Progenitor cell of endocrine pancreas (in vitro differentiated cells): ENCODE data around the gene WIZ. TPM values are rescaled to one million over a fixed set of nuclear protein-coding genes. Genes with fewer than 3 reads are reported as not detected.

Experiments used
- DNase-seq: peaks from one replicate; pipeline ENCODE4 v3.0.0; 2021; ENCODE audit warnings: low spot score; ENCODE audit not compliant: unreplicated experiment
- H3K27ac Mint-ChIP-seq: 2 replicates; pipeline ENCODE4 v1.8.0; 2021; ENCODE audit warnings: mild to moderate bottlenecking, moderate library complexity, mixed read lengths
- H3K27me3 Mint-ChIP-seq: 2 replicates; pipeline ENCODE4 v1.8.0; 2021; ENCODE audit warnings: mixed read lengths
- H3K36me3 Mint-ChIP-seq: 2 replicates; pipeline ENCODE4 v1.8.0; 2022; ENCODE audit warnings: mixed read lengths; ENCODE audit not compliant: insufficient read depth
- H3K4me1 Mint-ChIP-seq: 2 replicates; pipeline ENCODE4 v1.8.0; 2021; ENCODE audit warnings: low read depth, mixed read lengths
- H3K4me3 Mint-ChIP-seq: 2 replicates; pipeline ENCODE4 v1.8.0; 2021; ENCODE audit warnings: low read depth, mild to moderate bottlenecking, moderate library complexity, mixed read lengths
- H3K9me3 Mint-ChIP-seq: 2 replicates; pipeline ENCODE4 v1.8.0; 2021; ENCODE audit warnings: low read depth, mixed read lengths
- microRNA-seq: library from miRNA; unstranded; fragments of <30 nt; microRNA quantifications from one replicate; pipeline ENCODE4 v1.1.0, GENCODE V29; 2020; ENCODE audit warnings: borderline number of aligned reads; ENCODE audit not compliant: unreplicated experiment
- total RNA-seq: library from RNA; stranded (reverse); gene quantifications from 2 replicates; pipeline ENCODE4 v1.2.1, GENCODE V29; 2021
- TF ChIP-seq, protein P1 (sequence below): fragments of 200-600 bp; sonication (generic); IDR thresholded peaks from one replicate; pipeline ENCODE4 v1.5.0; 2021; ENCODE audit warnings: antibody characterized with exemption, mild to moderate bottlenecking; ENCODE audit not compliant: unreplicated experiment

Gene WIZ
- total RNA-seq, 1 donor from 2014 or later = 61.6 TPM

DNA sequence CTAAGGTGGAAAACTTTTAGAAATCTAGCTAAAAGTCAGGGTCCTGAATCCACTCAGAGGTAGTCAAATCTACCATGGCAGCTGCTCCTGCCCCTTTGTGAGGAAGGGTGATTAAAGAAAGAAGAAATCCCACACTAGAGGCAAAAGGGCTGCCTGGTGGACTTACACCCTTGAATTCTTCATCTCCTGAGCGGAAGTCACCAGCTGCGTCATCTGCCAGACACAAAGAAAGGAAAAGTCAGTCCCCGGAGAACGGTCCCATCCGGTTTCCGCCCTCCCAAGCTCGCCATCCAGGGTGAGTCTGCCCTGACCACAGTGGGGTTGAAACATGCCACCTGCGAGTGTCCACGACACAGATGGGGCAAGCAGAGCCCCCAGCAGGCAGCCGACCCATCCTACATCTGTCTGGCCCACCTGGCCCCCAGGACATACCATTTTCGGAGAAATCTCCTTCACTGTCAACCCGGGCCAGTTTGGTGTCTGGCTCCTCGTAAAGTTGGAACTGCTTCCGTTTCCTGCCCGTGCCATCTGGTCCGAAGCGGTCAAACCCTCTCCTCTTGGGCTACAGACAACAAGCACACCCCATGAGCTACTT, 77.9 kb downstream of the WIZ start:
- H3K27ac Mint-ChIP-seq = peak overlapping the region; percentile 62
- H3K4me3 Mint-ChIP-seq = no peak overlapping the region
- H3K36me3 Mint-ChIP-seq = peaks cover 5% of the 10 kb centered on the region
- DNase-seq = no peak
- H3K27me3 Mint-ChIP-seq = no peaks in the 10 kb centered on the region
- H3K4me1 Mint-ChIP-seq = peaks cover 3% of the 10 kb centered on the region
- no peaks in the 10 kb centered on the region for H3K9me3 Mint-ChIP-seq
- TF ChIP-seq, protein P1, sequence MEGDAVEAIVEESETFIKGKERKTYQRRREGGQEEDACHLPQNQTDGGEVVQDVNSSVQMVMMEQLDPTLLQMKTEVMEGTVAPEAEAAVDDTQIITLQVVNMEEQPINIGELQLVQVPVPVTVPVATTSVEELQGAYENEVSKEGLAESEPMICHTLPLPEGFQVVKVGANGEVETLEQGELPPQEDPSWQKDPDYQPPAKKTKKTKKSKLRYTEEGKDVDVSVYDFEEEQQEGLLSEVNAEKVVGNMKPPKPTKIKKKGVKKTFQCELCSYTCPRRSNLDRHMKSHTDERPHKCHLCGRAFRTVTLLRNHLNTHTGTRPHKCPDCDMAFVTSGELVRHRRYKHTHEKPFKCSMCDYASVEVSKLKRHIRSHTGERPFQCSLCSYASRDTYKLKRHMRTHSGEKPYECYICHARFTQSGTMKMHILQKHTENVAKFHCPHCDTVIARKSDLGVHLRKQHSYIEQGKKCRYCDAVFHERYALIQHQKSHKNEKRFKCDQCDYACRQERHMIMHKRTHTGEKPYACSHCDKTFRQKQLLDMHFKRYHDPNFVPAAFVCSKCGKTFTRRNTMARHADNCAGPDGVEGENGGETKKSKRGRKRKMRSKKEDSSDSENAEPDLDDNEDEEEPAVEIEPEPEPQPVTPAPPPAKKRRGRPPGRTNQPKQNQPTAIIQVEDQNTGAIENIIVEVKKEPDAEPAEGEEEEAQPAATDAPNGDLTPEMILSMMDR = no peak

DNA sequence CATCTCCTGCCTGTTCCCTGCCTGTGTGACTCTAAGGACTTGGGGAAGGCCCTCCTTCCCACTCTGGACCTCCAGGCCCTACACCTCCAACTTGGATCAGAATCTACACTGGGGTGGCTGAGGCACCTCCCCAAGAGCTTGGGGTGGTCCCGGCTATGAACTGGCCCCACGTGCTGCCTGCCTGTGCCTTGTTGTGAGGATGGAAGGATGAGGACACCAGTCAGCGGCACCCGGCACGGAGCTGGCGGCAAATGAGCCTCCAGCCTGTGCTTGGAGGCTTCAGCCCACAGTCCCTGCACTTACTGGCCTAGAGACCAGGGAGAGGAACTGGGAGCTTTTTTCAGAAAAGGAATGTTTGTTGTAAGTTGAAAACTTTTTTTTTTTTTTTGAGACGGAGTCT, 78.6 kb downstream of the WIZ start:
- TF ChIP-seq, protein P1 = no peak
- Mint-ChIP-seq H3K9me3 (no peaks in the 10 kb centered on the region), H3K4me1 (no peaks in the 10 kb centered on the region), H3K27ac (no peak overlapping the region), H3K27me3 (no peaks in the 10 kb centered on the region), H3K4me3 (no peak overlapping the region), H3K36me3 (peaks cover 8% of the 10 kb centered on the region)
- DNase-seq = no peak

Small RNA genes within 50 kb of the gene (microRNA-seq; reads per million reads assigned to microRNA genes)
- gene MIR1470 = not detected

Other genes with a start within 250 kb of the WIZ start
- 201 and 203 TPM in 2 replicates for gene NOTCH3, start 249.0 kb downstream of the WIZ start, total RNA-seq
- gene EPHX3, start 217.5 kb downstream of the WIZ start, total RNA-seq = 7.1 and 7.8 TPM in 2 replicates
- 144 and 148 TPM in 2 replicates for gene BRD4, start 117.4 kb downstream of the WIZ start, total RNA-seq
- 44.0 and 51.9 TPM in 2 replicates for gene AKAP8, start 70.2 kb downstream of the WIZ start, total RNA-seq
- gene AKAP8L, start 31.0 kb downstream of the WIZ start, total RNA-seq = 208 and 228 TPM in 2 replicates
- gene RASAL3, start 14.6 kb upstream of the WIZ start, total RNA-seq = not detected in 2 replicates
- not detected in 2 replicates for gene PGLYRP2, start 29.5 kb upstream of the WIZ start, total RNA-seq
- not detected in 2 replicates for gene CYP4F22, start 58.6 kb upstream of the WIZ start, total RNA-seq
- not detected in 2 replicates for gene CYP4F8, start 165.3 kb upstream of the WIZ start, total RNA-seq
- gene CYP4F3, start 190.9 kb upstream of the WIZ start, total RNA-seq = not detected in 2 replicates
- not detected in 2 replicates for gene CYP4F12, start 223.1 kb upstream of the WIZ start, total RNA-seq